ENCODE measurements around the gene ARHGEF7.

Gene ARHGEF7

GRCh38 chr13:111112196-111112595 is 2.9 kb upstream of the ARHGEF7 start:
- no peak for DNase-seq

GRCh38 chr13:111114362-111115060 is 599 bp upstream of the ARHGEF7 start:
- no peak for DNase-seq

- no peak for DNase-seq
These were observed 933 bp downstream of the ARHGEF7 start for GRCh38 chr13:111115965-111116521.

GRCh38 chr13:111116856-111117255 is 1.7 kb downstream of the ARHGEF7 start:
- DNase-seq: no peak

- no peak for DNase-seq
These were observed 2.2 kb downstream of the ARHGEF7 start for GRCh38 chr13:111117289-111117688.

- no peak for DNase-seq
These were observed 2.9 kb downstream of the ARHGEF7 start for GRCh38 chr13:111117961-111118360.

GRCh38 chr13:111118898-111119607 is 3.9 kb downstream of the ARHGEF7 start:
- no peak for DNase-seq

- DNase-seq: no peak
These were observed 4.9 kb downstream of the ARHGEF7 start for GRCh38 chr13:111119966-111120365.

GRCh38 chr13:111120422-111120821 is 5.3 kb downstream of the ARHGEF7 start:
- no peak for DNase-seq

- DNase-seq: no peak
These were observed 5.8 kb downstream of the ARHGEF7 start for GRCh38 chr13:111120913-111121312.

- no peak for DNase-seq
These were observed 6.4 kb downstream of the ARHGEF7 start for GRCh38 chr13:111121506-111121905.

- DNase-seq: no peak
These were observed 6.9 kb downstream of the ARHGEF7 start for GRCh38 chr13:111122056-111122455.

- DNase-seq: no peak
These were observed 7.5 kb downstream of the ARHGEF7 start for GRCh38 chr13:111122631-111123030.

GRCh38 chr13:111123221-111123620 is 8.1 kb downstream of the ARHGEF7 start:
- DNase-seq: no peak

- DNase-seq: no peak
These were observed 8.5 kb downstream of the ARHGEF7 start for GRCh38 chr13:111123649-111124048.

GRCh38 chr13:111126509-111126908 is 11.4 kb downstream of the ARHGEF7 start:
- no peak for DNase-seq

GRCh38 chr13:111129465-111130115 is 14.5 kb downstream of the ARHGEF7 start:
- no peak for DNase-seq

- DNase-seq: no peak
These were observed 15.0 kb downstream of the ARHGEF7 start for GRCh38 chr13:111130116-111130508.

- no peak for DNase-seq
These were observed 15.9 kb downstream of the ARHGEF7 start for GRCh38 chr13:111131048-111131447.

- no peak for DNase-seq
These were observed 16.5 kb downstream of the ARHGEF7 start for GRCh38 chr13:111131611-111132010.

GRCh38 chr13:111132948-111133347 is 17.8 kb downstream of the ARHGEF7 start:
- no peak for DNase-seq

GRCh38 chr13:111139452-111139851 is 24.3 kb downstream of the ARHGEF7 start:
- no peak for DNase-seq

- no peak for DNase-seq
These were observed 24.9 kb downstream of the ARHGEF7 start for GRCh38 chr13:111139873-111140561.
